Activated CD8-positive, alpha-beta T cell treated with anti-CD3 and anti-CD28 coated beads, Interleukin-2, amount 10 ng/mL, durations not matched to agents 7 days and 5 days (primary cell): ENCODE data around the gene HNRNPC. TPM values are rescaled to one million over a fixed set of nuclear protein-coding genes. Genes with fewer than 3 reads are reported as not detected.

Experiments
- ATAC-seq: fragments of 150-1000 bp; cut with Tn5 transposase; one replicate; pipeline ENCODE4 v1.10.0; 2021; ENCODE audit warnings: moderate library complexity
- CTCF ChIA-PET: fragments of 350-600 bp; sonication (Branson Sonifier 250); formaldehyde crosslinking; loops from one replicate; lab custom pipeline; 2021; ENCODE audit warnings: antibody characterized with exemption; lab: Charles Lee
- POLR2A ChIA-PET: fragments of 350-600 bp; sonication (Branson Sonifier 250); formaldehyde crosslinking; loops from one replicate; lab custom pipeline; 2021; ENCODE audit warnings: antibody characterized with exemption; lab: Charles Lee
- DNase-seq: peaks from one replicate; pipeline ENCODE4 v3.0.0-alpha.2; 2020
- H3K27ac Mint-ChIP-seq: one replicate; pipeline ENCODE4 v1.8.0; 2021; ENCODE audit warnings: mild to moderate bottlenecking, mixed read lengths
- H3K27me3 Mint-ChIP-seq: one replicate; pipeline ENCODE4 v1.8.0; 2021; ENCODE audit warnings: low read depth, mixed read lengths
- H3K36me3 Mint-ChIP-seq: one replicate; pipeline ENCODE4 v1.8.0; 2021; ENCODE audit warnings: low read depth, mixed read lengths
- H3K4me1 Mint-ChIP-seq: one replicate; pipeline ENCODE4 v1.8.0; 2021; ENCODE audit warnings: low read depth, mixed read lengths
- H3K4me3 Mint-ChIP-seq: one replicate; pipeline ENCODE4 v1.8.0; 2021; ENCODE audit warnings: mild to moderate bottlenecking, mixed read lengths
- H3K9me3 Mint-ChIP-seq: one replicate; pipeline ENCODE4 v1.8.0; 2022; ENCODE audit warnings: mixed read lengths; ENCODE audit not compliant: insufficient read depth
- total RNA-seq, 2 experiments: library from RNA; stranded (reverse); gene quantifications; one replicate each; pipeline ENCODE4 v1.2.3, GENCODE V29; 2021

HNRNPC gene
- total RNA-seq, 2 experiments from 2014 or later, result 768 to 782 TPM

DNA sequence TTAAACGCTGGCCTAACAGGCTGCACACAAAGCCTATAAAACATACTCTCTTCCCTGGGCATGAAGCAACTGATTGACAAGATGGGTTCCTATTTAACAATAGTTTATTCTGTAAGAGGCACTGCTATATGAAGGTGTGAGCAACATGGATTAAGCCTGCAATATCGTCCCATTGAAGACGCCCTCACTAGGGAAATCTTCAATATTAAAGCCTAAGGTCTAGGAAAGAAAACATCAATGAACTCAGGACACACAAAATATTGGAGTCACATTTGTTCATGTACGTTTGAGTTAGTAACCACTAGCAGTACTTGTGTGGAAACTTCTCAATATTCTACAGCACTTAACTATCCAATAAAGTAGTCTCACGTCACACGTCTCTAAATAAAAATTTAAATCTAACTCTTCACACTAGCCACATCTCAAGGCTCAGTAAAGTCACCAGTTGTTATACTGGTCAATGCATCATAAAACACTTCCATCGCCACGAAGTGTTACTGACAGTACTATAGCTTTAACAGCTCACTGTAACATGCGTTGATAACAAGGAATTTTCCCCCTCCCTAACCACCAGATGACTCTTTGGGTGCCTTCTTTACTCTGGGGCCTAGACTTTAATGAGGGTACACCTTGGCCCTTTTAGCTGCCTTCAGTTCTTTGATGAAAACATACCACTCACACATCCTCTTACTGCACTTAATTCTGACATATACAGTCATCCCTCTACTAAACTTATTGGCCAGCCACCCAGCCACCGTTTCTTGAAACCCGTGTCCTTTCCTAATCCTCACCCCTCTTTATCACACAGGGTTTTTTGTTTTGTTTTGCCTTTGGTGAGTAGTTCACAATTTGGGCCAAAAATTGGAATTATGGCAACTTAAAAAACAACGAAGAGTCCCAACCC is 63.3 kb downstream of the HNRNPC start:
- H3K4me1 Mint-ChIP-seq, result no peaks in the 10 kb centered on the region
- H3K9me3 Mint-ChIP-seq, result no peaks in the 10 kb centered on the region
- ChIA-PET POLR2A (interaction anchor here (1.1 kb wide), 1 partner anchor 9 kb away, joined by 3 read pairs; no protein-coding TSS in a partner anchor), CTCF (interaction anchor here (1.0 kb wide), 1 partner anchor 102 kb away, joined by 3 read pairs; no protein-coding TSS in a partner anchor)
- peaks cover 77% of the 10 kb centered on the region for H3K36me3 Mint-ChIP-seq
- no peaks in the 10 kb centered on the region for H3K27me3 Mint-ChIP-seq
- H3K4me3 Mint-ChIP-seq, result no peak overlapping the region
- ATAC-seq (no peak), DNase-seq (no peak)
- H3K27ac Mint-ChIP-seq, result no peak overlapping the region

DNA sequence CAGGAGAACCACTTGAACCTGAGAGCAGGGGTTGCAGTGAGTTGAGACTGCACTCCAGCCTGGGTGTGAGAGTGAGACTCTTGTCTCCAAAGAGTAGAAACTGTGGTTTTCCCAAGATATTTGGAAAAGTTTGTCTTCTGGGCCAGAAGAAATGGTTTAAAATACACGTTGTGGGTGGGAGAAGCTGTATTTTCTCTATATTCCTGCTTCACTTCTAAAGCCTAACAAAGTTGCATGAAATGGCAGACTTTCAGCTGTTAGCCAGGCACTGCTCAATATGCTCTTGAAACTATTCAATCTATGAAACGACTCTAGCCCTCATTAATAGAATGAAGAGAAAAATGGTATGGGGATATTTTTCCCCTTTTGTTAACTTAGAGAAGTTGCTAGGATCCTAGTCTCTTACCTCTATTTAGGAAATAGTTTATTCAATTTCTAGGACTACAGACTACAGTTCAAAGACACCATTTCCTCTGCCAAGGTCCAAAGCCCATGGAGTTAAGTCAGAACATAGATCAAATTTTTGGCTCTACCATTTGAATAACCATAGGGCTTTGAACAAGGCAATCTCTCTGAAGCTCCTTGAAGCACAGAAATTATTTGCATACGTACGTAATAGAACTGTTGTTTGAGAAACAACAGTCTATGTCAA is 64.1 kb downstream of the HNRNPC start:
- Mint-ChIP-seq H3K4me3 (no peak overlapping the region), H3K36me3 (peaks cover 72% of the 10 kb centered on the region), H3K9me3 (no peaks in the 10 kb centered on the region), H3K27ac (peak overlapping the region; percentile 14), H3K4me1 (no peaks in the 10 kb centered on the region), H3K27me3 (no peaks in the 10 kb centered on the region)
- no peak for DNase-seq
- CTCF ChIA-PET, result no interaction called here
- no peak for ATAC-seq
- POLR2A ChIA-PET, result no interaction called here

- DNase-seq (no peak), ATAC-seq (no peak)
- ChIA-PET CTCF (no interaction called here), POLR2A (interaction anchor here (1.2 kb wide), 1 partner anchor 147 kb away, joined by 3 read pairs; no protein-coding TSS in a partner anchor)
- no peaks in the 10 kb centered on the region for H3K9me3 Mint-ChIP-seq
- no peaks in the 10 kb centered on the region for H3K27me3 Mint-ChIP-seq
- no peak overlapping the region for H3K4me3 Mint-ChIP-seq
- no peak overlapping the region for H3K27ac Mint-ChIP-seq
- H3K4me1 Mint-ChIP-seq, result no peaks in the 10 kb centered on the region
- peaks cover 65% of the 10 kb centered on the region for H3K36me3 Mint-ChIP-seq
These were observed 64.8 kb downstream of the HNRNPC start for GRCh38 chr14:21204167-21205025.

DNA sequence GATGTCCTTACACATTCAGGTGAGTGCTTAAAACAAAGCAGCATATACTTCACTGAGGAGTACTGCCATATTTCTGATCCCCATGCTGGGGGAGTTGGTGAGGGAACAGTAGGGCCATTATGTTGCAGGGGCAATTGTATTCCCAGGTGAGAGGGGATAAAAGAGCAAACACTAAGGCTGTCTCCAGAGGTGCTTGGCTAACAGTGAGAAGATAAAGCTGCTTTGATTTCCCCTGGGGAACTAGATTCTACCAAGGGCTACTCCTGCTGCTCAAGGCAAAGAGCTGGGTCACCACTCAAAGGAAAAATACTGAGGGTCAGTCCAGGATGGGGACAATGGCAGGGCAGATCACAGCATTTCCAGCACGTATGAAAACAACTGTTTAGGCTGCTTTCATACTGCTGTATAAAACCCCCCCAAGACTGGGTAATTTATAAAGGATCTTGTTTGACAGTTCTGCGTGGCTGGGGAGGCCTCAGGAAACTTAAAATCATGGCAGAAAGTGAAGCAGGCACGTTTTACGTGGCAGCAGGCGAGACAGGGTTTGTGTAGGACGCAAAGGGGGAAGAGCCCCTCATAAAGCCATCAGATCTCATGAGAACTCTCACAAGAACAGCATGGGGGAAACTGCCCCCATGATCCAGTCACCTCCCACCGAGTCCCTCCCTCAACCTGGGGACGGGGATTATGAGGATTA is 65.6 kb downstream of the HNRNPC start:
- H3K9me3 Mint-ChIP-seq, result no peaks in the 10 kb centered on the region
- no peak overlapping the region for H3K4me3 Mint-ChIP-seq
- no peak for DNase-seq
- peaks cover 59% of the 10 kb centered on the region for H3K36me3 Mint-ChIP-seq
- H3K27me3 Mint-ChIP-seq, result no peaks in the 10 kb centered on the region
- H3K27ac Mint-ChIP-seq, result peak overlapping the region; percentile 64
- CTCF ChIA-PET, result interaction anchor here (1.4 kb wide), 1 partner anchor 10 kb away, joined by 4 read pairs; no protein-coding TSS in a partner anchor
- peak; percentile 8 for ATAC-seq
- POLR2A ChIA-PET, result interaction anchor here (1.2 to 1.4 kb wide), 2 partner anchors 10 to 147 kb away, joined by 3 to 4 read pairs; no protein-coding TSS in a partner anchor
- no peaks in the 10 kb centered on the region for H3K4me1 Mint-ChIP-seq

DNA sequence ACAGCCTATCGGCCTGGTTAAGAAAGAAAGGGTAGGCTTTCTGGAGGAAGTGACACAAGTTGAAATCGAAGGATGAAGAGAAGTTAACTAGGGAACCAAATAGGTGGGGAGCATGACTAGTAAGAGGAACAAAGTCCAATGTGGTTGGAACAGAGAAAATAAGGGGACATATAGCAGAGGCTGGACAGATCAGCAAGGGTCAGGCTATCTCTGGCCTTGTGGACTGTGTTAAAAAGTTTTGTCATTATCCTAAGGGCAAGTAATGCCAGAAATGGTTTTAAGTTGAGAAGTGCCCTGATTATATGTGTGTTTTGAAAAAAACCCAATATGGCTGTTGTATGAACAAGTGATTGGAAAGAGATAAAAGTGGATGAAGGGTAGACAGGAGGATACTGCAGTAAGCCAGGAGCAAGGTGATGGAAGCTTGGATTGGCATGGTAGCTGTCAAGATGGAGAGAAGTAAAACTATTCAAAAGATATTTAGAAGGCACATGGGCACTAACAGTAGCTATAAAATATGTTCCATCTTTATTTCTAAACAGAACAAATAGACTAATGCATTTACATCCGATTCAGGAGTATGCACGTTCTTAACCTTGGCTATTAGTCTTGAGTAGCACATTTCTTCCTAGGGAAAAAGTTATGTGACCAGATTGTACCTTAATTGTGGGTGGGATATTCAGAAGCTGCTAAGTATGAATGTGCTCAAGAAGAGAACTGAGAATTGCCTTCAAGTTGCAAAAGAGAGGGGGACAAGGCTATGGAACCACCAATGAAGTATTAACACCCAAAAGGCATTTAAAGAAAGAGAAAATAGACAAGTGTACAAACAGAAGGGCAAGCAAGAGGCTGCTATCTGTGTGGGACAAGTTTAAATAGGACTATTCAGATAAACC is 66.5 kb downstream of the HNRNPC start:
- CTCF ChIA-PET, result interaction anchor here (1.4 kb wide), 1 partner anchor 9 kb away, joined by 4 read pairs; no protein-coding TSS in a partner anchor
- Mint-ChIP-seq H3K27me3 (no peaks in the 10 kb centered on the region), H3K4me1 (no peaks in the 10 kb centered on the region), H3K4me3 (no peak overlapping the region), H3K9me3 (peaks cover 1% of the 10 kb centered on the region), H3K27ac (no peak overlapping the region), H3K36me3 (peaks cover 50% of the 10 kb centered on the region)
- no peak for ATAC-seq
- DNase-seq, result no peak
- POLR2A ChIA-PET, result interaction anchor here (0.5 to 1.4 kb wide), 4 partner anchors 9 to 148 kb away, joined by 3 to 4 read pairs (median 3); no protein-coding TSS in a partner anchor

GRCh38 chr14:21201732-21202462 is 67.3 kb downstream of the HNRNPC start:
- H3K27me3 Mint-ChIP-seq, result no peaks in the 10 kb centered on the region
- ATAC-seq (no peak), DNase-seq (no peak)
- peaks cover 42% of the 10 kb centered on the region for H3K36me3 Mint-ChIP-seq
- no peaks in the 10 kb centered on the region for H3K4me1 Mint-ChIP-seq
- no peak overlapping the region for H3K27ac Mint-ChIP-seq
- H3K4me3 Mint-ChIP-seq, result no peak overlapping the region
- ChIA-PET CTCF (interaction anchor here (1.4 kb wide), 1 partner anchor 9 kb away, joined by 4 read pairs; no protein-coding TSS in a partner anchor), POLR2A (interaction anchor here (0.5 to 1.4 kb wide), 3 partner anchors 9 to 41 kb away, joined by 3 to 4 read pairs (median 3); no protein-coding TSS in a partner anchor)
- H3K9me3 Mint-ChIP-seq, result peaks cover 7% of the 10 kb centered on the region

GRCh38 chr14:21200752-21201461 is 68.3 kb downstream of the HNRNPC start:
- Mint-ChIP-seq H3K4me3 (no peak overlapping the region), H3K36me3 (peaks cover 32% of the 10 kb centered on the region), H3K27me3 (no peaks in the 10 kb centered on the region), H3K27ac (peak overlapping the region; percentile 2), H3K4me1 (no peaks in the 10 kb centered on the region), H3K9me3 (peaks cover 7% of the 10 kb centered on the region)
- ATAC-seq, result no peak
- no peak for DNase-seq
- ChIA-PET POLR2A (no interaction called here), CTCF (no interaction called here)

DNA sequence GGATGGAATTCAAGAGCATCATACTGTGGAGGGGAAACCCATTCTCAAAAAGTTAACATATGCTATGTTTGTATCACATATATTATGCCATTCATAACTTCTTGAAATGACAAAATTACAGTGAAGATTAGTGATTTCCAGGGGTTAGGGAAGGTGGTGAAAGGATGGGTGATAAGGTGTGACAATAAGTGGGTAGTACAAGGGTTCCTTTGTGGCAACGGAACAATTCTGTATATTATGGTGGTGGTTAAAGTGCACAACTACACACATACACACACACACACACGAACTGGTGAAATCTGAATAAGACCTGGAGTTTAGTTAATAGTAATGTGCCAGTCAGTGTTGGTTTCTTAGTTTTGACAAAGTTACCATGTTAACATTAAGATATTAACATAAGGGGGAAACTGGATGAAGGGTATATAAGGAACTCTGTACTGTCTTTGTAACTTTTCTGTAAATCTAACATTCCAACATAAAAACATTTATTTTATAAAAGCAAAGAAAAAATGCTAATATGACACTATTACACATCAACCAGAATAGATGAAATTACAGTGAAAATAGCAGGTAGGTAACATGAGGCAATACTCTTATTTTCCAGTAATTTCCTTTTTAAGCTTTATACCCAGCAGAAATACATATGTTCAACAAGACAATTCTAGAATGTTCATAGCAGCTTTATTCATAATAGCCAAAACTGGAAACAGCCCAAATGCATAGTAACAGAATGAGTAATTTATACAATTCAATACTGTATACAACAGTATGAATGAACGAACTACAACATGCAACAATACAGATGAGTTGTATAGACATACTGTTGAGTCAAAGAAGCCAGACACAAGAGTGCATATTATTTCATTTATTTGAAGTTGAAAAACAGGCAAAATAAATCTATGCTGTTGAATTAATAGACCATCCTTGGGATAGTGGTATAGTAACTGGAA is 69.4 kb downstream of the HNRNPC start:
- Mint-ChIP-seq H3K27me3 (no peaks in the 10 kb centered on the region), H3K9me3 (peaks cover 7% of the 10 kb centered on the region), H3K4me3 (no peak overlapping the region), H3K36me3 (peaks cover 23% of the 10 kb centered on the region), H3K27ac (no peak overlapping the region), H3K4me1 (no peaks in the 10 kb centered on the region)
- CTCF ChIA-PET, result no interaction called here
- ATAC-seq (no peak), DNase-seq (no peak)
- POLR2A ChIA-PET, result no interaction called here
